HUES6 (cell line): ENCODE measurements around the gene SLC39A11.

ENCODE experiments used
- H3K27ac ChIP-seq: 2 replicates; pipeline ENCODE4 v1.7.0; 2013; ENCODE audit warnings: low read depth, mild to moderate bottlenecking, low read length, inconsistent platforms
- H3K27me3 ChIP-seq: 2 replicates; pipeline ENCODE4 v1.6.1; 2013; ENCODE audit warnings: low read length; ENCODE audit not compliant: control insufficient read depth, insufficient read depth
- H3K36me3 ChIP-seq: 2 replicates; pipeline ENCODE4 v1.6.1; 2013; ENCODE audit warnings: low read length; ENCODE audit not compliant: control insufficient read depth, insufficient read depth
- H3K4me1 ChIP-seq: 2 replicates; pipeline ENCODE4 v1.6.1; 2013; ENCODE audit warnings: low read length; ENCODE audit not compliant: control insufficient read depth, insufficient read depth
- H3K4me3 ChIP-seq: 2 replicates; pipeline ENCODE4 v1.5.1; 2013; ENCODE audit warnings: low read depth, low read length
- H3K9ac ChIP-seq: one replicate; pipeline ENCODE4 v1.6.1; 2013; ENCODE audit warnings: mild to moderate bottlenecking, low read length
- H3K9me3 ChIP-seq: 2 replicates; pipeline ENCODE4 v1.6.1; 2013; ENCODE audit warnings: low read depth, low read length; ENCODE audit not compliant: control insufficient read depth, insufficient read depth

The SLC39A11 gene

GRCh38 chr17:73039282-73039681 lies 53.2 kb downstream of the SLC39A11 start:
- Histone ChIP-seq H3K4me3 (no peak overlapping the region), H3K27ac (no peak overlapping the region), H3K4me1 (no peaks in the 10 kb centered on the region), H3K9me3 (no peaks in the 10 kb centered on the region), H3K9ac (no peak overlapping the region), H3K36me3 (no peaks in the 10 kb centered on the region), H3K27me3 (no peaks in the 10 kb centered on the region)

GRCh38 chr17:73031472-73031871 lies 61.0 kb downstream of the SLC39A11 start:
- H3K4me1 ChIP-seq: no peaks in the 10 kb centered on the region
- H3K9ac ChIP-seq: no peak overlapping the region
- no peak overlapping the region for H3K27ac ChIP-seq
- no peaks in the 10 kb centered on the region for H3K9me3 ChIP-seq
- H3K36me3 ChIP-seq: no peaks in the 10 kb centered on the region
- H3K27me3 ChIP-seq: no peaks in the 10 kb centered on the region
- H3K4me3 ChIP-seq: no peak overlapping the region

GRCh38 chr17:73030995-73031394 lies 61.5 kb downstream of the SLC39A11 start:
- H3K9me3 ChIP-seq: no peaks in the 10 kb centered on the region
- no peaks in the 10 kb centered on the region for H3K27me3 ChIP-seq
- no peak overlapping the region for H3K27ac ChIP-seq
- H3K36me3 ChIP-seq: no peaks in the 10 kb centered on the region
- no peak overlapping the region for H3K9ac ChIP-seq
- H3K4me3 ChIP-seq: no peak overlapping the region
- no peaks in the 10 kb centered on the region for H3K4me1 ChIP-seq

GRCh38 chr17:73030501-73030921 lies 62.0 kb downstream of the SLC39A11 start:
- Histone ChIP-seq H3K27me3 (no peaks in the 10 kb centered on the region), H3K9me3 (no peaks in the 10 kb centered on the region), H3K4me1 (no peaks in the 10 kb centered on the region), H3K9ac (no peak overlapping the region), H3K27ac (no peak overlapping the region), H3K4me3 (no peak overlapping the region), H3K36me3 (no peaks in the 10 kb centered on the region)

- Histone ChIP-seq H3K4me1 (no peaks in the 10 kb centered on the region), H3K4me3 (no peak overlapping the region), H3K9ac (no peak overlapping the region), H3K27ac (no peak overlapping the region), H3K9me3 (no peaks in the 10 kb centered on the region), H3K36me3 (no peaks in the 10 kb centered on the region), H3K27me3 (no peaks in the 10 kb centered on the region)
Observed at GRCh38 chr17:73029991-73030390, 62.5 kb downstream of the SLC39A11 start.

- Histone ChIP-seq H3K27ac (no peak overlapping the region), H3K9me3 (no peaks in the 10 kb centered on the region), H3K9ac (no peak overlapping the region), H3K4me3 (no peak overlapping the region), H3K4me1 (no peaks in the 10 kb centered on the region), H3K27me3 (no peaks in the 10 kb centered on the region), H3K36me3 (no peaks in the 10 kb centered on the region)
Observed at GRCh38 chr17:73029021-73029420, 63.5 kb downstream of the SLC39A11 start.

GRCh38 chr17:73028299-73028755 lies 64.2 kb downstream of the SLC39A11 start:
- no peak overlapping the region for H3K9ac ChIP-seq
- H3K9me3 ChIP-seq: 0 out of 2 replicates have a peak, but pooled peaks cover 2% of the 10 kb centered on the region
- H3K27ac ChIP-seq: no peak overlapping the region
- H3K4me1 ChIP-seq: no peaks in the 10 kb centered on the region
- no peaks in the 10 kb centered on the region for H3K27me3 ChIP-seq
- H3K4me3 ChIP-seq: no peak overlapping the region
- H3K36me3 ChIP-seq: no peaks in the 10 kb centered on the region

- no peaks in the 10 kb centered on the region for H3K27me3 ChIP-seq
Observed at GRCh38 chr17:73027130-73027741, 65.3 kb downstream of the SLC39A11 start.

GRCh38 chr17:73025041-73025560 lies 67.4 kb downstream of the SLC39A11 start:
- H3K27ac ChIP-seq: no peak overlapping the region
- H3K9ac ChIP-seq: no peak overlapping the region
- H3K36me3 ChIP-seq: no peaks in the 10 kb centered on the region
- no peaks in the 10 kb centered on the region for H3K27me3 ChIP-seq
- no peaks in the 10 kb centered on the region for H3K4me1 ChIP-seq
- 0 out of 2 replicates have a peak, but pooled peaks cover 2% of the 10 kb centered on the region for H3K9me3 ChIP-seq
- H3K4me3 ChIP-seq: no peak overlapping the region

More at GRCh38 chr17:73027130-73027741, 65.3 kb downstream of the SLC39A11 start:
- Histone ChIP-seq H3K27ac (no peak overlapping the region), H3K9me3 (0 out of 2 replicates have a peak, but pooled peaks cover 2% of the 10 kb centered on the region), H3K36me3 (no peaks in the 10 kb centered on the region), H3K4me1 (no peaks in the 10 kb centered on the region), H3K9ac (no peak overlapping the region), H3K4me3 (no peak overlapping the region)

GRCh38 chr17:73023759-73024158 lies 68.7 kb downstream of the SLC39A11 start:
- H3K9me3 ChIP-seq: 0 out of 2 replicates have a peak, but pooled peaks cover 2% of the 10 kb centered on the region
- H3K4me3 ChIP-seq: no peak overlapping the region
- H3K27ac ChIP-seq: no peak overlapping the region

GRCh38 chr17:73022694-73023093 lies 69.8 kb downstream of the SLC39A11 start:
- Histone ChIP-seq H3K9ac (no peak overlapping the region), H3K36me3 (no peaks in the 10 kb centered on the region), H3K4me3 (no peak overlapping the region), H3K4me1 (no peaks in the 10 kb centered on the region), H3K27me3 (no peaks in the 10 kb centered on the region), H3K27ac (no peak overlapping the region), H3K9me3 (0 out of 2 replicates have a peak, but pooled peaks cover 2% of the 10 kb centered on the region)

More at GRCh38 chr17:73023759-73024158, 68.7 kb downstream of the SLC39A11 start:
- H3K27me3 ChIP-seq: no peaks in the 10 kb centered on the region
- H3K36me3 ChIP-seq: no peaks in the 10 kb centered on the region
- H3K4me1 ChIP-seq: no peaks in the 10 kb centered on the region
- H3K9ac ChIP-seq: no peak overlapping the region
